Fibroblast of skin of scalp (primary cell): ENCODE results near the gene RHEB.

Source experiments
- DNase-seq: peaks from one replicate; pipeline ENCODE4 v3.0.0-alpha.2; 2013

RHEB gene

GRCh38 chr7:151524845-151525244 is 5.2 kb upstream of the RHEB start:
- no peak for DNase-seq

DNA sequence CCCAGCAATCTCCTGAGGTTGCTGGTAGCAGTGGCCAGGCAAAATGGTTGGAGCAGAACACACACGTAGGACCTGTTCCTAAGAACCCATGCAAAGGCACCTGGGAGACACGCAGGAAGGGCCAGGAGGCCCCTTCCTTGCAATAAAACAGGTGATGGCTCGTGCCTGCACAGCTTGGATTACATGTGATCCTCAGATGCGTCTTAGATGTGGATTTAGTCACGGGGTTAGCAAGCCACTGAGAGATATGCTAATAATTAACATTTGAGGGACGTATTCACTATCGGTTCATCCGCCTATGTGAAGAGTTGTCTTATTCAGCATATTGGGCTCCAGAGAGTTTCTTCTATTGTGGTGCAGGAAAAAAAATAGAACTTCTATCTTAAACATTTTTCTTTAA is 4.6 kb upstream of the RHEB start:
- no peak for DNase-seq

GRCh38 chr7:151520419-151521261 is 945 bp upstream of the RHEB start:
- peak; percentile 18 for DNase-seq

DNA sequence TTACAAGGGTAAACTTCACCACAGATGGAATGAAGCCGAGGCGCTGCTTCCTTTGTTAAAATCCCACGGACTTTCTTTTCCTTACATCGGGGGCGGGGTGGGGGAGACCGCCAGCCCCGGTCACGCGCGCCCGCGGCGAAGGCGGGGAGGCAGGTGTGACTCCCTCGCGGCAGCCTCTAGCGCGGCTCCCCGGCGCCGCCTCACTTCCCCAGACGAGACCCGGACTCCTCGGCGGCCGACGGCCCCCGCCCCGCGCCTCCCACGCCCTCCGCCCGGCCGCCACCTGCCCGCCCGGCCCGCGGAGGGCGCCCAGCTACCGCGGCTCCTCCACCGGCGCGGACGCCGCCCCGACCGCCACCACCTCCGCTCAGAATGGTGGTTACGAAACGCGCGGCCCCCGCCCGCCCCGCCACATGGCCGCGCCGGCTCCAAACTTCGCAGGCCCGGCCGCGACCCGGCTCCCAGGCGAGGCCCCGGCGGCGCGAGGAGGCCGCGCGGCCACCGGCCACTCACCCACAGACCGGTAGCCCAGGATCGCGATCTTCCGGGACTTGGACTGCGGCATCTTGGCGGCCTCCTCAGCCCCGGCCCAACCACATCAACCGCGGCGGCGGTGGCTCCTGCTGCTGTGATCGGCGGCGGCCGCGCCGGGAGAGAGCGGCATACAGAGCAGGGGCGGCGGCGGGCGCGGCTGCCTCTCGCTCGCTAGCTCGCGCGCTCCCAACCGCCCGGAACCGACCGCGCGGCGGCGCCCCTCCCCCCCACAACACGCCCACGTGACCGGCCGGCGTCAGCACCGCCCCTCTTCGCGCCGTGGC is 539 bp downstream of the RHEB start:
- peak; percentile 21 for DNase-seq

- DNase-seq = peak; percentile 27
Measured at GRCh38 chr7:151518105-151518946, 1.4 kb downstream of the RHEB start.

DNA sequence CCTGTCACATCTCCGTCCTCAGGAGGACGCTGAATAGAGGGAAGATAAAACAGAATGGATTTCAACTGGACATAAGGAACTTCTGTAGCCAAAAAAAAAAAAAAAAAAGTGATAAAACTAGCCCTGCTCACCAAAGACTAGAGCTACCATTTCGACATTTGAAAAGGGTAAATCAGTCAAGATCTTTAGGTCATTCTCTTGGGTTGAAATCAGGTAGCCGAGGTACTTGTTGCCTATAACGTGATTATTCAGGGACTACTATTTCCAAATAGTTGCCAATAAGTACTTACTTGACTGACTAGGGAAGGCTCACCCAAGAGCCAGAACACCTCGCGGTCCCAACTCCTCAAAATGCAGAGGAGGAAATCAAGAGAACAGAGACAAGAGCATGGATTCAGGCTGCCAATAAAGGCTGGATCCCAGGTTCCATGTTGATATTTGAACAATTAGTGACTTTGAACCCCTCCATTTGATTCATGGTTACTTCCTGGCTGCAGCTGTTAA is 2.0 kb downstream of the RHEB start:
- no peak for DNase-seq

GRCh38 chr7:151515276-151515565 is 4.5 kb downstream of the RHEB start:
- DNase-seq = no peak

DNA sequence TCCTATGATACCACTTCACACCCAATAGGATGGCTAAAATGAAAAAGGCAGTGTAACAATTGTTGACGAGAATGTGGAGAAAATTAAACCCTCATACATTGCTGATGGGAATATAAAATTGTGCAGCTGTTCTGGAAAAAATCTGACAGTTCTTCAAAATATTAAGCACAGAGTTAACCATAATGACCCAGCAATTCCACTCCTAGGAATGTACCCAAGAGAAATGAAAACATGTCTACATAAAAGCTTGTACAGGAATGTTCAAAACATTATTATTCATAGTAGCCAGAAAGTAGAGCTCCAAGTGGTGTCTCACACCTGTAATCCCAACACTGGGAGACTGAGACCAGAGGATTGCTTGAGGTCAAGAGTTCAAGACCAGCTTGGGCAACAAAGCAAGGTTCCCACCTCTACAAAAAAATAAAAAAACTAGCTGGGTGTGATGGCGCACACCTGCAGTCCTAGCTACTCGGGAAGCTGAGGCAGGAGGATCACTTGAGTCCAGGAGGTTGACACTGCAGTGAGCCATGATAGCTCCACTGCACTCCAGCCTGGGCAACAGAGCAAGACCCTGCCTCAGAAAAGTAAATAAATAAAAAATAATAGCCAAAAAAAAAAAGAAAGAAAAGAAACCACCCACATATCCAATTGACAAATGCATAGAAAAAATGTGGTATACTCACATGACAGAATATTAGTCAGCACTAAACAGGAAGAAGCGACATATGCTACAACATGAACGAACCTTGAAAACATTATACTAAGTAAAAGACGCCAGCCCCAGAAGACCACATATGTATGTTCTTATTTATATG is 5.0 kb downstream of the RHEB start:
- DNase-seq = no peak

GRCh38 chr7:151513133-151513532 is 6.6 kb downstream of the RHEB start:
- DNase-seq = no peak

DNA sequence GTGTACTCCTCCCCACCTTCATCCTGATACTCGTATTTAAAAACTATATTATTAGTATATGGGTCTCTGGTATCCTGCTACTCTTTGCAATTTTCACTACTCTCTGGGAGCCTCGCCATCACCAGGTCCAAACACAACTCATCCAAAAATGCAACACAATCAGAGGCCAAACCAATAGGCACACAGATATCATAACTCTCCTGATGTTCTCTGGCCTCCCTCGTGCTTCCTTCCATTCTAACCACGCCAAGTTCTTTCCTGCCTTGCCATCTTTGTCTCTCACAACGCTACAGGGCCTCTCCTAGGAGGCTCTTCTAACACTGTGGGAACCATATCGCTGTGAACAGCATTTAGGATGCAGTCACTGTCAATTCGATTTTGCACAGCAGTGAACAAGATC is 7.3 kb downstream of the RHEB start:
- DNase-seq = no peak

- no peak for DNase-seq
Measured at GRCh38 chr7:151511946-151512345, 7.7 kb downstream of the RHEB start.

- DNase-seq = no peak
Measured at GRCh38 chr7:151511270-151511669, 8.4 kb downstream of the RHEB start.

DNA sequence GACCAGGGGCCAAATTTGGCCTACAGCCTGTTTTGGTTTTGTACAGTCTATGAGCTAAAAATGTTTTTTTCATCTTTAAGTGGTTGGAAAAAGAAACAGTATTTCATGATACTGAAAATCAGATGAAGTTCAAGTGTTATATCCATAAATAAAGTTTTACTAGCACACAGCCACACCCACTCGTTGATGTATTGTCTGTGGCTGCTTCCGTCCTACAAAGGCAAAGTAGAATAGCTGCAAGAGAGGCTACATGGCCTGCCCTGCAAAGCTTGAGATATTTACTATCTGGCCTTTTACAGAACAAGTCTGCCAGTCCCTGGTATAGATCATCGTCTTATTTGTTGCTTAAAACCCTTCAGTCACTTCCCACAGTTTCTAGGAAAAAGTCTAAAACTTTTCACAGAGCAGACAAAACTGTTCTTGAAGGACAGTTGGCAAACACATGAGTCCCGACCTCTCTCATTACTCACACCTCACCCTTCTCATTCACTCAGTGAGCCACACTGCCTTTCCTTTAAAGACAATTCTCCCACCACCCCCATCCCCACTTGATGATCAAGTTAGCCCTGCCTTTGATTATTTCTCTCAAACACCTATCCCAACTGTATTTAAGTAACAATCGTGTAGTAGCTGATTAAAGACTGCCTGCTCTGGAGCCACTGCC is 9.9 kb downstream of the RHEB start:
- no peak for DNase-seq

GRCh38 chr7:151508991-151509390 is 10.7 kb downstream of the RHEB start:
- no peak for DNase-seq

- DNase-seq = no peak
Measured at GRCh38 chr7:151507806-151508205, 11.9 kb downstream of the RHEB start.

DNA sequence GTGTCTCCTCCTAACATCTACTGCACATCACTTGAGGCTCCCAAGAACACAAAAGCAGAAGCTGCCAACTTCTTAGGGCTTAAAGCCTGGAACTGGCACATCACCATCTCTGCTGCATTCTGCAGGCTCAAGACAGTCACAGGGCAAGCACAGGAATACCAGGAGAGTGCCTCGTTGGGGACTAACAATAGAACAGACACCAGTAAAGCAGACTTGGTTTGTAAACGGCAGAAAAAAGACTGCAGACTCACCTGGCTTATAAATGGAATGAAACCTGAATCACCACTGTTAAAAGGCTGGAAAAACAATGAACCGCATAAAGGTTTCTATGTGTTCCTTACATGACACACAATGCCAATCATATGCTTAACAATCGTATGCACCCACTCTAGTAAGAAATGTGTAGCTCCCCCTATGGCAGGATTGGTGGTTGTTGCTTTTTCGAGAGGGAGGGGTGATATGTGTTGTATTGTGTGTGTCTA is 12.8 kb downstream of the RHEB start:
- no peak for DNase-seq

DNA sequence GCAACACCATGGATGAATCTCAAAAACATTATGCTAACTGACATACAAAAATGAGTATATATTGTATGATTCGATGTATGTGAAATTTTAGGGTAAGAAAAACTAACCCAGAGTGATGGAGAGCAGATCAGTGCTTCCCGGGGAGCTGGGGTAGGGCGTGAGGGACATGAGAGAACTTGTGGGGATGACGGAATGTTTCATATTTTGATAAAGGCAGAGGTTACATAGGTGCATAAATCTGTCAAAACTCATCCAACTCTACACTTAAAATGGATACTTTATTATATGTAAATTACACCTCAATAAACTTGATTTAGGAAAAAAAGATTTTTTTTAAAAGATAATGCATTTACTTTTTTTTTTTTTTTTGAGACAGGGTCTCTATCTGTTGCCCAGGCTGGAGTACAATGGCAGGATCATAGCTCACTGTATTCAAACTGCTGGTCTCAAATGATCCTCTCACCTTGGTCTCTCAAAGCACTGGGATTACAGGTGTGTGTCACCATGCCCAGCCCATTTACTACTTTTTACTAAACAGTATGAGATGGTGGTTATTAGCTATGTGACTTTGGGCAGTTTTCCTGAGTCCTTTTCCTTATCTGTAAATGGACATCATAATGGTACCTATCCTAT is 13.7 kb downstream of the RHEB start:
- no peak for DNase-seq

- no peak for DNase-seq
Measured at GRCh38 chr7:151505433-151505832, 14.3 kb downstream of the RHEB start.

DNA sequence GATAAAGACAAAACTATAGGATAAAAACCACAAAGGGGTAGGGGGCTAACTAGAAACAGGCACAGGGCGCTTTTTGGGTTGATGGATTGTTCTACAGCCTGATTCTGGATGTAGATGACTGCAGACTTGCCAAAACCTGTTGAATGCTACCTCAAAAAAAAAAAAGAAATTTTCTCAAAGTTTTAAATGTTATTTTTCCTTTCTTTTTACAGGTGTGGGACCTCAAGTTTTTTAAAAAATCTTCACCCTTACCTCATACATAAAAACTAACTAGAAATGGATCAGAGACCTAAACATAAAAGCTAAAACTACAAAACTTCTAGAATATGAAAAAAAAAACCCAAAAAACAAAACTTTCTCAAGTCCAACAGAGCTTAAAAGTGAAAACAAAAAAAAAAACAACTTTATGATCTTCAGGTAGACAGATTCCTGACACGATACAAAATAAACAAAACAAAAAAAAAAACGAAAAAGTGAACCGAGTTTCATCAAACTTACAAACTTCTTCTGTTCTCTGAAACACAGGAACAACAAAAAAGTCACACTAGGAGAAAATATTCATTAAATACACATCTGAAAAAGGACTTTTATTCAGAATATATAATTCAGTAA is 14.9 kb downstream of the RHEB start:
- DNase-seq = no peak
